Measurements from ENCODE around the gene COL5A1.

The COL5A1 gene

GRCh38 chr9:134661791-134662142, 20.2 kb downstream of the COL5A1 start:
- DNase-seq (ENCODE audit: low read depth): no peak
- no peak overlapping the region for H3K4me3 ChIP-seq (ENCODE audit: low read depth, low read length)
- TF ChIP-seq CTCF (IDR thresholded peaks at IDR 0.05; ENCODE audit: low read depth, low read length, missing control alignments): no peak
- in situ Hi-C loops (cut with HindIII; ENCODE audit: low sequenced_read_pairs): no loop called here

- in situ Hi-C loops (cut with HindIII; ENCODE audit: low sequenced_read_pairs): no loop called here
- DNase-seq (ENCODE audit: low read depth): peak; percentile 75
- TF ChIP-seq CTCF (IDR thresholded peaks at IDR 0.05; ENCODE audit: low read depth, low read length, missing control alignments): no peak
Observed at GRCh38 chr9:134662143-134662876, 20.7 kb downstream of the COL5A1 start.

DNA sequence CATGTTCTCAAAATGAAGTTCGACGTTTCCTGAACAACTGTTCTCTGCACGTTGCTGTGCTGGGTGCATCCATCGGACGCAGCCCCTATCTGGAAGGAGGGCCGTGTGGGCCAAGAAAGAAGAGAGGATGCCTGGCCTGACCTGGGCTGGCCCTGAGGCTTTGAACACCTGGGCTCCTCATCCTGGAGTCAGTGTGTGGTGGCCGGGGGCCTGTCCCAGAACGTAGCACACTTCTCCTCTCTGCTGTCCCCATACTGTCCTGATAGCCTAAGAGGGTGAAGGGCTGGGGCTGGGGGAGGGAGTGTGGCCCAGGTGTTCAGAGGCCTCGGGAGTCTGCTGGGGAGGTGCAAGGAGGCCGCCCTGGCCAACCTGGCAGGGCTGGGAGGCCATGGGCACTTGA, 21.5 kb downstream of the COL5A1 start:
- DNase-seq (ENCODE audit: low read depth): no peak
- no peak for TF ChIP-seq CTCF (IDR thresholded peaks at IDR 0.05; ENCODE audit: low read depth, low read length, missing control alignments)
- in situ Hi-C loops (cut with HindIII; ENCODE audit: low sequenced_read_pairs): no loop called here
- no peak overlapping the region for H3K4me3 ChIP-seq (ENCODE audit: low read depth, low read length)

More at GRCh38 chr9:134662143-134662876, 20.7 kb downstream of the COL5A1 start:
- no peak overlapping the region for H3K4me3 ChIP-seq (ENCODE audit: low read depth, low read length)

GRCh38 chr9:134663753-134664415, 22.3 kb downstream of the COL5A1 start:
- no peak overlapping the region for H3K4me3 ChIP-seq (ENCODE audit: low read depth, low read length)
- TF ChIP-seq CTCF (IDR thresholded peaks at IDR 0.05; ENCODE audit: low read depth, low read length, missing control alignments): peak; percentile 16
- no peak for DNase-seq (ENCODE audit: low read depth)
- in situ Hi-C loops (cut with HindIII; ENCODE audit: low sequenced_read_pairs): no loop called here

DNA sequence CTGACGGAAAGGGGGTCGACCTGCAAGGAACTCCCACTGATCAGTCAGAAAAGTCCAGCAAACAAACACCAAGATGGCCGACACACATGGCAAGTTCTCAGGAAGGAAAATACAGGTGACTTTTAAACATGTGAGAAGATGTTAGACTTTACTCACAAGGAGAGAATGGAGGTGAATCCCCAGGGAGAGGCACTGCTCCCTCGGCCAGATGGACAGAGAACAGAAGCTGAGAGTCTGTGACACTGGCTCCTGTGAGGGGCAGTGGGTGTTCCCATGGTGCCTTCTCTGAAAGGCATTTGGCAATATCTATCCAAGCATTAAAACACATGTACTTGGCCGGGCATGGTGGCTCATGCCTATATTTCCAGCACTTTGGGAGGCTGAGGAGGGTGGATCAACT, 22.8 kb downstream of the COL5A1 start:
- TF ChIP-seq CTCF (IDR thresholded peaks at IDR 0.05; ENCODE audit: low read depth, low read length, missing control alignments): no peak
- no peak overlapping the region for H3K4me3 ChIP-seq (ENCODE audit: low read depth, low read length)
- no peak for DNase-seq (ENCODE audit: low read depth)
- in situ Hi-C loops (cut with HindIII; ENCODE audit: low sequenced_read_pairs): no loop called here

GRCh38 chr9:134666208-134666607, 24.6 kb downstream of the COL5A1 start:
- in situ Hi-C loops (cut with HindIII; ENCODE audit: low sequenced_read_pairs): no loop called here
- no peak for DNase-seq (ENCODE audit: low read depth)
- no peak for TF ChIP-seq CTCF (IDR thresholded peaks at IDR 0.05; ENCODE audit: low read depth, low read length, missing control alignments)
- no peak overlapping the region for H3K4me3 ChIP-seq (ENCODE audit: low read depth, low read length)

Data from astrocyte of the cerebellum (primary cell).